Fibroblast of pulmonary artery (primary cell): ENCODE results near the gene CHCHD3.

Source experiments
- DNase-seq: peaks from one replicate; pipeline ENCODE4 v3.0.0-alpha.2; 2010; ENCODE audit warnings: low read depth
- H3K4me3 ChIP-seq: replicated peaks from 2 replicates; pipeline ENCODE4 v1.5.1; 2011; ENCODE audit warnings: low read depth, mild to moderate bottlenecking, control low read depth, low read length, moderate library complexity
- CTCF ChIP-seq: IDR thresholded peaks from 2 replicates; pipeline ENCODE4 v1.5.1; 2011; ENCODE audit warnings: mild to moderate bottlenecking, control low read depth, low read length, inconsistent platforms; ENCODE audit errors: missing control alignments

The CHCHD3 gene

GRCh38 chr7:132859199-132859598 lies 222.7 kb downstream of the CHCHD3 start:
- no peak for TF ChIP-seq CTCF
- no peak for DNase-seq
- H3K4me3 ChIP-seq, result no peak overlapping the region

- no peak overlapping the region for H3K4me3 ChIP-seq
- TF ChIP-seq CTCF, result no peak
- DNase-seq, result no peak
These were observed 223.1 kb downstream of the CHCHD3 start for GRCh38 chr7:132858760-132859159.

- no peak for TF ChIP-seq CTCF
- no peak for DNase-seq
- no peak overlapping the region for H3K4me3 ChIP-seq
These were observed 223.6 kb downstream of the CHCHD3 start for GRCh38 chr7:132858251-132858650.

GRCh38 chr7:132857703-132858102 lies 224.2 kb downstream of the CHCHD3 start:
- DNase-seq, result no peak
- no peak for TF ChIP-seq CTCF

GRCh38 chr7:132857031-132857430 lies 224.9 kb downstream of the CHCHD3 start:
- no peak overlapping the region for H3K4me3 ChIP-seq
- TF ChIP-seq CTCF, result no peak
- DNase-seq, result no peak

More at GRCh38 chr7:132857703-132858102, 224.2 kb downstream of the CHCHD3 start:
- no peak overlapping the region for H3K4me3 ChIP-seq

GRCh38 chr7:132856416-132856815 lies 225.5 kb downstream of the CHCHD3 start:
- no peak for TF ChIP-seq CTCF
- no peak overlapping the region for H3K4me3 ChIP-seq
- DNase-seq, result no peak

GRCh38 chr7:132855901-132856300 lies 226.0 kb downstream of the CHCHD3 start:
- DNase-seq, result no peak
- no peak for TF ChIP-seq CTCF
- no peak overlapping the region for H3K4me3 ChIP-seq
